Hematopoietic multipotent progenitor cell treated with erythropoietin and hydrocortisone succinate and interleukin-3 and kit ligand, for 6 days (in vitro differentiated cells): ENCODE data around the gene TMC7.
"Not testable (repeated sequence)": the region's sequence is repeated elsewhere in the genome, so short reads cannot be mapped to it uniquely, and the experiment has no call there.

Experiments
- DNase-seq: peaks from one replicate; pipeline ENCODE4 v3.0.0-alpha.2; 2015

The TMC7 gene

DNA sequence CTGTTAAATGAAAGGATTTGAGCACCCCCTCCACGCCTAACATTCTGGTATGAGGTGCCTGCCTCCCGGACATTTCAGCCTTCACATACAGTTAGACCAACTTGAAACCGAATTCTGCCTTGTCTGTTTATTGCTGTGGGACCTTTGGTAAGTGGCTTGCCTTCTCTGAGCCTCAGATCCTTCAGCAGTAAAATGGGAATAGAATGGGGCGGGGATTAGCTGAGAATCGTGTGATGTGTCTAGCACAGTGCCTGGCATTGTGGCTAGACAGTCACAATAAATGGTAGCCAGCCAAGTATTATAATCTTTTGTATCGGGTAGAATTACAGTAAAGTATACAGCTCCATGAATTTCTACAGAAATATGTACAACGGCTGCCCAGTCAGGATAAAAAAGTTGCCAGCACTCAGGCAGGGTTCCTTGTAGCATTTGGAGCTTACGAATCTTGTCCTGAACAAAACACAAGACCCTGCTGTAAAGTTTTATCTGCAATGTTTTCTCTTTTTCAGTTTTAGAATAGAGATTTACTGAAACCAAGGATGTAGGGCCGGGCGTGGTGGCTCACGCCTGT, 786 bp downstream of the TMC7 start:
- DNase-seq: no peak

DNA sequence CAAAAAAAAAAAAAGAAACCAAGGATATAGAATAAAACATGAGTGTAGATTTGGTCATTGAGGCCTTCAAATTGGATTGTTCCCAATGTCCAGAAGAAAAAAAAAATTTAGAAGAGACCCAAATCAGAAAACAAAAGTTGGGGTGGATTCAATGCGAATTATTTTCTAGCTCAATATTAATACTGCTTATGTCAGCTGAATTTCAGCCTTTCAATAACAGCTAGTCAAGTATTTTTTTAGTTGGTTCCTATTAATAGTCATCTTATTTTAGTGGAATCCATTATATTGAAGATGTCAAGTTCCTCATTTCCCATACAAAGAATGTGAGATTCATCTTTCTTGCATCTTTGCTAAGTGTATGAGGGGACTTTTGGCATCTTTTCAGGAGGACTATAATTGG, 1.5 kb downstream of the TMC7 start:
- DNase-seq: not testable (repeated sequence)

DNA sequence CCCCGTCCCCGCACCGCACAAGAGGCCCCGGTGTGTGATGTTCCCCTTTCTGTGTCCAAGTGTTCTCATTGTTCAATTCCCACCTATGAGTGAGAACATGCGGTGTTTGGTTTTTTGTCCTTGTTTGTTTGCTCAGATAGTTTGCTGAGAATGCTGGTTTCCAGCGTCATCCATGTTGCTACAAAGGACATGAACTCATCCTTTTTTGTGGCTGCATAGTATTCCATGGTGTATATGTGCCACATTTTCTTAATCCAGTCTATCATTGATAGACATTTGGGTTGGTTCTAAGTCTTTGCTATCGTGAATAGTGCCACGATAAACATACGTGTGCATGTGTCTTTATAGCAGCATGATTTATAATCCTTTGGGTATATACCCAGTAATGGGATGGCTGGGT, 8.0 kb downstream of the TMC7 start:
- not testable (repeated sequence) for DNase-seq

DNA sequence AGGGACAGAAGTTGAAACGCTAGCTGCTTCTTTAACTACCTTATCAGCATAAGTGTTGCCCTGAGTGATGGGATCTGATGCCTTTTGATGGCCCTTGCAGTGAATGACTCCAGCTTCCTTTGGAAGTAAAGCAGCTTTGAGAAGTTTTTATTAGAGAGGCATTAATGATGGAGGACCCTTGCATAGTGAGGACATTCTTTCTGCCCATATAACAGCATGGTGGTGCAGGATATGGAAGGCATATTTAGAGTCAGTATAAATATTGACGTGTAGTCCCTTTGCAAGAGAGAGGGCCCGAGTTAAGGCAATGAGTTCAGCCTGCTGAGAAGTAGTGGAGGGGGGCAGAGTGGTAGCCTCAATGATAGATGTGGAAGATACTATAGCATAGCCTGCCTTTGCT, 9.8 kb downstream of the TMC7 start:
- DNase-seq: not testable (repeated sequence)

DNA sequence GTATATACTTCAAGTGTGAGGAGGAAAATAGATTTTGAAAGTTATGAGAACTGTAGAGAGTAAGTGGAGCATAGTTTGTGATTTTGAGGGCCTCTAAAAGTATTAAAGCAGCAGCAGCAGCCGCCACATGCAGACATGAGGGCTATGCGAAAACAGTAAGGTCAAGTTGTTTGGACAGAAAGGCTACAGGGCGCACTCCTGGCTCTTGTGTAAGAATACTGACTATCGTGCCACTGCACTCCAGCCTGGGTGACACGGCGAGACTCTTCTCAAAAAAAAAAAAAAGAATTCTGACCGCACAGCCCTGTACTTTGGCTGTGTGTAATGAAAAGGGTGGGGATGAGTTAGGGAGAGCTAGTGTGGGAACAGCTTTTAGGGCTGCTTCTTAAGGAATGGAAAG, 10.4 kb downstream of the TMC7 start:
- not testable (repeated sequence) for DNase-seq

DNA sequence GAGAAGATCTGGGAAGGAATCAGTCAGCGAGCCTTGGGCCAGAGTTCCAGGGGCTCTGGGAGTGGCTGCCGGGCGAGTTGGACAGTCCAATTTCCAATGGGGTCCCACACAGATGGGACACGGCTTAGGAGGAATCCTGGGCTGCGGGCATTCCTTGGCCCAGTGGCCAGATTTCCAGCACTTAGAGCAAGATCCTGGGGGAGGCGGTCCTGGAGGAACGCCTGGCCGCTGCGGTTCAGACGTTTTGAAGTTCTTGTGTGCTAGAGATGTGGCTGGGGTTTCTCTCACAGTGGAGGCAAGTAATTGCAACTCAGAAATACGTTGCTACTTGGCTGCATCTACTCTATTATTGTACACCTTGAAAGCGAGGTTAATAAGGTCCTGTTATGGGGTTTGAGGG, 11.7 kb downstream of the TMC7 start:
- not testable (repeated sequence) for DNase-seq

DNA sequence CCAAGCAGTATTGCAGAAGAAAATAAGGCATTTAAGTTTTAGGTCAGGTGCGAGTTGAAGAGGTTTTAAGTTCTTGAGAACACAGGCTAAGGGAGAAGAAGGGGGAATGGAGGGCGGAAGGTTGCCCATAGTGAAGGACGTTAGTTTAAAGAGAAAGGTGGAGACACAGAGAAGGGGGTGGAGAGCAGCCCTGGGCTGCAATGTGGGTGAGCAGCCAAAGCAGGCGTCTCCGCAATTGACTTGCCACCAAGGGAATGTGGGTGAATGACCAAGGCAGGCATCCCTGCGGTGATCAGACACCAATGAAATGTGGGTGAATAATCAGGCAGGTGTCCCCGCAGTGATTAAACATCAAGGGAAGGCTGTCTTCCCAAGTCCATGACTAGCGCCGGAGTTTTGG, 12.8 kb downstream of the TMC7 start:
- DNase-seq: not testable (repeated sequence)

DNA sequence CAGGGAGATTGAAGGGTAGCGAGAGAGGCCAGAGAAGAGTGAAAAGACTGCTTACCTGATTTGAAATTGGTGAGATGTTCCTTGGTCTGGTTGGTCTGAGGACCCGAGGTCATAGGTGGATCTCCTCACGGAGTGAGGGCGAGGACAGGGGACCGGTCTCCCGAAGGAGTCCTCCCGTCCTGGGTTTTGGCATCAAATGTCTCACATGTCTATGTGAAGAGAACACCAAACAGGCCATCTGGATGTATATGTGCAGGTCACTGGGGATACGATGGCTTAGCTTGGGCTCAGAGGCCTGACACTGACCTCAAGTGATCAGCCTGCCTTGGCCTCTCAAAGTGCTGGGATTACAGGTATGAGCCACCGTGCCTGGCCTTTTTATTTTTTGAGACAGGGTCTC, 13.3 kb downstream of the TMC7 start:
- not testable (repeated sequence) for DNase-seq

DNA sequence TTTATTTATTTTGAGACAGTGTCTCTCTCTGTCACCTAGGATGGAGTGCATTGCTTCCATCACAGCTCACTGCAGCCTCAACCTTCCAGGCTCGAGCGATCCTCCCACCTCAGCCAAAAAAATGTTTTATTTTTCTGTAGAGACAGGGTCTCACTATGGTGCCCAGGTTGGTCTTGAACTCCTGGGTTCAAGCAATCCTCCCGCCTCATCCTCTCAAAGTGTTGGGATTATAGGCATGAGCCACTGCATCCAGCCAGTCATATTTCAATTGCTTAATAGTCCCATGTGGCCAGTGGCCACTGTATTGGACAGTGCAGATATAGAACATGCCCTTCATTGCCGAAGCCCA, 15.3 kb downstream of the TMC7 start:
- DNase-seq: no peak

DNA sequence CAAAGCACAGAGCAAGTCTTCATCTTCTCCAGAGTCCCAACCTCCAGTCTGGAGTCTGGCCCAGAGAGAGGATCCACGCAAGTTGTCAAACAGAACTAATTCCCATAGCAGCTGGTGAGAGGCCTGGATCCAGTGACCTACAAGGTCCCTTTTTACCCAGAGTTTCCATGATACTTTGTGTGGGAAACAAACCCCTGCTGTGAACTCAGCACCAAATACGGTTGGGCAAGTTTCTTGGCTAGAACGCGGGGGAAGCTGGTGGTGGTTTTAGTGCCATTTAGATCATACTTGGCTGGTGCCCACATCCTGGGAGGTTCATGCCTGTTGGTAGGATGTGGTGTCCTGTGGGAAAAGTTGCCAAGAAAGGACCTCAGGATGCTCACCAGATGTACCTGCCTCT, 18.1 kb downstream of the TMC7 start:
- no peak for DNase-seq

DNA sequence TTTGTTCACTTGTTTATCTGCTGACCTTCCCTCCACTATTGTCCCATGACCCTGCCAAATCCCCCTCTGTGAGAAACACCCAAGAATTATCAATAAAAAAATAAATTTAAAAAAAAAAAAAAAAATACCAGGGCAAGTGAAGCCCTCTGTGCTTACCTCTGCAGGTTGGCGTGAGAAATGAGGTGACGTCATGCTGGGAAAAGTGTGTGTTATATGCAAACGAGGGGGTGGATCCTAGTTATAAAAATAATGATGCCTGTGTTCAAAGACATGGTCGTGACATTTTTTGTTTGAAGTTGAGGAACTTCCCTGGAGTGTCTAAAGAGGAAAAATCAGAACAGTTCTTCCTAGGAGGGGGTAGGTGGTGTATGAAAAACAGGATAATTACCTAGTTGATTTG, 20.2 kb downstream of the TMC7 start:
- DNase-seq: no peak

DNA sequence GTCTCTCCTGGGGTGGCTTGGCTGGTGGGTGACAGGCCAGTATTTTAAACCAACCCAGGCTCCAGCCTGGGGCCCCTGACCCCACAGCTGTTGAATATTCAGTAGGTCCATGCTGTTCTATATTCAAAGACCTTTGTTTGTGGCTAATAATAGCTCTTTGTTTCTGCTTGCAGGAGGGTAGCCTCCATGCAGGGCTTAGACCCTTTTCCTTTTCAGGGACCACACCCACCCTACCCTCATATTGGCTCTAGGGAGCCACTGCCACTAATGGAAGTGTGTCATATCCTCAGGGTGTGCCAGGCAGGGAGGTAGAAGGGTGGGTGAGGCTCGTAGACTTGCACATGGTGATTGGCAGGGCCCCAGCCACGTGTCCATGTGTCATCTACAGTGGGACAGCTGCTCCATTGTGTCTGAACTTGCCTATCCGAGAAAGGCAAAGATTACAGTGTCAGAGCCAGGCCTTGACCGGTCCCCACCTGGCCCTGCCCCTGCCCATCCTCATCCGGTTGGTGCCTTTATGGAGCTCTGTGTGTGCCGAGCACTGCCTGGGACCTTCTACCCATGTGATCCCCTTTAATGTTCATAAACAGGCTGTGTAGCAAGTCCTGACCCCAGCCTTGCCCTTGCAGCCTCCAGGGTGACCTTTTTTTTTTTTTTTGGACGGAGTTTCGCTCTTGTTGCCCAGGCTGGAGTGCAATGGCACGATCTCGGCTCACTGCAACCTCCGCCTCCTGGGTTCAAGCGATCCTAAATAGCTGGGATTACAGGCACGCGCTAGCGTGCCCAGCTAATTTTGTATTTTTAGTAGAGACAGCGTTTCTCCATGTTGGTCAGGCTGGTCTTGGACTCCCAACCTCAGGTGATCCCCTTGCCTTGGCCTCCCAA, 22.1 kb downstream of the TMC7 start:
- DNase-seq: no peak

DNA sequence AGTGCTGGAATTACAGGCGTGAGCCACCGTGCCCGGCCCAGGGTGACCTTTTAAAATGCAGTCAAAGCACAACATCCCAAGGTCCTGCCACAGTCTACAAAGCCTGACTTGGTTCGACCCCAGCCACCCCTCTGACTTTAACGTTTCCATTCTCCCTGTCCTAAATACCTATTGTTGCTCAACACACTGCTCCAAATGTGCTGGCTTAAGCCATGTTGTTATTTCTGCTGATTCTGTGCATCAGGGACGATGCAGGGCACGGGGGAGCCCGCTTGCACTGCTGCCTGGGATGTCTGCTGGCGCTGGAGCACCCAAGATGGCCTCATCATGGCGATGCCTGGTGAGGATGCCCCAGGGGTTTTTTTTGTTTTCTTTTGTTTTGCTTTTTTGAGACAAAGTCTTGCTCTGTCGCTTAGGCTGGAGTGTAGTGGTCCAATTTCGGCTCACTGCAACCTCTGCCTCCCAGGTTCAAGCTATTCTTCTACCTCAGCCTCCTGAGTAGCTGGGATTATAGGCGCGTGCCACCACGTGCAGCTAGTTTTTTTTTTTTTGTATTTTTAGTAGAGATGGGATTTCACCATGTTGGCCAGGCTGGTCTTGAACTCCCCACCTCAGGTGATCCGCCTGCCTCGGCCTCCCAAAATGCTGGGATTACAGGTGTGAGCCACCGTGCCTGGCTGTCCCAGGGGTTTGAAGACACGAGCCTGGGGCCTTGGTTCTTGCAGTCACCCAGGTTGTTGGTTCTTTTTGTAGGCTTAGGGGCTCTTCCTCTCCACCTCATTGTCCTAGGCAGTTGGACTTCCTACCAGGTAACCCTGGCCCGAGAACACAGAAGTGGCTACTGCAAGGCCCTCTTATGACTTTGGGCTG, 22.9 kb downstream of the TMC7 start:
- DNase-seq: no peak

DNA sequence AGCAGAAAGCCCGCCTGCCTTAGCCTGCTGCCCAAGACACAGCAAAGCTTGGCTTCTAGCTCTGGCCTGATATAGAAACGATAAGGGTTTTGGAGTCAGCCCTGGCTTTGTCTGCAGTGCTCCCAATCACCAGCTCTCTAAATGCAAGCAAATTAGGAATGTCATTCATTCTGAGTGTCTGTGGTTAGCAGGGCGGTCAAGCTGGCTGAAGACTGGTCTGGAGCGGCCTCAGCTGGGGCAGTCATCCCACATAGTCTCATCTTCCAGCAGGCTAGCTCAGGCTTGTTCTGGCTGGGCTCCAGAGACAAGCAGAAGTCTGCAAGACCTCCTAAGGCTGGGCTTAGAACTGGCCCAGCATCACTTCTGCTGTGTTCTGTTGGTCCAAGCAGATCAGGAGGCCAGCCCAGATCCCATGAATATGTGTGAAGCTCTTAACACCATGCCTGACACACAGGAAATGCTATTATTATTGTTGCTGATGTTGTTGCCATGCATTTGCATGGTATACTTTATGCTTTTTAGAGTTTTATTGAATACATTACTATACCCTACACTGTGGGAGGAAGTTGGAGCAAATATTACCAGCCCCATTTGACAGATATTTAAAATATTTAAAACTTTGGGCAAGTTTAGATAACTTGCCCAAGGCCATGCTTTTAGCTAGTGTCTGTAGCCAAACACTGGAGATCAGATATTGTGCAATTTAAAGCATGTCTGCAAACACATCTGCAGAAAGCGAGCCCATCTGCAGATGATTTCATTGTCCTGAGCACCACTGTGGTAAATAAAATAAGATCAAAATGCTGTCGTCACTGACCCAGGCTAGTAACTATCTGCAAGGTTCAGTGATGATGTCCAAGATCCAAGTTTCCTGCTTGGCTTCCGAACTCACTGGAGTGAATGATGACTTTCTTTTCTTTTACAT, 24.8 kb downstream of the TMC7 start:
- DNase-seq: no peak

DNA sequence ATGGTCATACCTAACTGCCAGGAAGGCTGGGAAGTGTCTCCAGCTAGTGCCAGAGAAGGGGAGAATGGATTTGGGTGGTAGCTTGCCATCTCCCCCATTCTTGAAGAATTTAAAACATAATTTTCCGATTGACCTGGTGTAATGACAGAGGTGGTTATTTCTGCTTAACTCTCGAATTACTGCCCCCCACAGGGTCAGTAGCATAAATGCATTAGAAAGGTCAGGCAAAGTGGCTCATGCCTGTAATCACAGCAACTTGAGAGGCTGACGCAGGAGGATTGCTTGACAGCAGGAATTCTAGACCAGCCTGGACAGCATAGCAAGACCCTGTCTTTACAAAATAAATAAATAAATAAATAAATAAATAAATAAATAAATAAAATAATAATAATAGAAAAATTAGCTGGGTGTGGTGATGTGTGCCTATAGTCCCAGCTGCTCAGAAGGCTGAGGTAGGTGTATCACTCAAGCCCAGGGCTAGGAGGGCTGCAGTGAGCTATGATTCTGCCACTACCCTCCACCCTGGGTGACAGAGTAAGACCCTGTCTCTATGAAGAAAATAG, 27.5 kb downstream of the TMC7 start:
- DNase-seq: no peak

DNA sequence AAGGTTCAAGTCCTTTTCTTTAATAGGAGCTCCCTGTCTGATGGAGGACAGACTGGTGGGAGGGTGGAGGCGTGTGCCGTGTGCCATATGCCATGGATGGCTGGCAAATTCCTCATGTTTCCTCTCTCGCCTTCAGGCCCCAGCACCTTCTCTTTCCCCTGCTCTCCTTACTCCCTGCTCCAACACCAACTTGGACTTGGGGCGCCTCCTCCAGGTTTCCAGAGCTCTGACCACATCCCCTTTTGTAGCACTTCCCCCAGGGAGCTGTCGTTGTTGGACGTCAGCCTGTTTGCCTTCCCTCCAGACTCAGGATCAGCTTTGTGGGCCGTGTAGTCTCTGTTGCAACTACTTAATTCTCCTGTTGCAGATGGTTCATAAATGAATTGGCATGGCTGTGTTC, 30.7 kb downstream of the TMC7 start:
- DNase-seq: peak; percentile 12

DNA sequence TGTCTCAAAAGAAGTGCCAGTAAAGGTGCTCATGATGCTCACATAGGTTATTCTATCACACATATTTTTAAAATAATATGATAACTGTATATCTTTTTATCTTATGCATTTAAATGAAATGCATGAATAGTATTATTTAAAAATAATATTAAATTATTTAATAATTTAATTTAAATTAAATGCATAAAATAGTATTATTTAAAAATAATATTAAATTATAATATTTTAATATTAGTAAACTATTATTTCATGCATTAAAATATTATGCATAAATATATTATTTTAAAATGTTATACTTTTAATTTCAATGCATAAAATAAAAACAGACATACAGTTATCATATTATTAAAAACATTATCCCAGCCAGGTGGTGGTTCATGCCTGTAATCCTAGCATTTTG, 33.4 kb downstream of the TMC7 start:
- DNase-seq: no peak

DNA sequence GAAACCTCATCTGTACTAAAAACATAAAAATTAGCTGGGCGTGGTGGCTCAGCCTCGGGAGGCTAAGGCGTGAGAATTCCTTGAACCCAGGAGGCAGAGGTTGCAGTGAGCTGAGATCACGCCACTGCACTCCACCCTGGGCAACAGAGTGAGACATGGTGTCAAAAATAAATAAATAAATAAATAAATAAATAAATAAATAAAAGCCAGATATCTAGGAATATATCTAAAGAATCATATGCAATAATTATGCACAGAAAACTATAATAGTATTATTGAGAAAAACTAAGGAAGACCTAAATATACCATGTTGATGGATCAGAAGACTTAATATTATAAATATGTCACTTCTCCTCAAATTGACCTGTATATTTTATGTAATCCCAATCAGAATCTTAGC, 37.0 kb downstream of the TMC7 start:
- DNase-seq: no peak

DNA sequence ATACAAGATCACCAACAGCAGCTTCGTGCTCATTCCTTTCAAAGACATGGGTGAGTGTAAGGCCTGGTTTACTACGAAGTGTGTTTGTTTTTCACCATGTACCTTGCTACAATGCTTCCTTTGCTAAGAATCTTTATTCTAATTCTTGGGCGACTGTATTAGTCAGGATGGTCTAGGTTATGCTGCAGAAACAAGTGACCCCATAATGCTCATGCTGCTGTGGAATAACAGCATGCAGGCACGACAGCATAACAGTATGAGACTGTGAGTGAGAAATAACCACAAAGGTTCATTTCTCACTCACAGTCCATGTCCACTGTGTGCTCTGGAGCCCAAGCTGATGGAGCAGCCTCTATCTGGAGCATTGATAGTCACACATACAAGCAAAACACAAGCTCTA, 38.0 kb downstream of the TMC7 start:
- no peak for DNase-seq

DNA sequence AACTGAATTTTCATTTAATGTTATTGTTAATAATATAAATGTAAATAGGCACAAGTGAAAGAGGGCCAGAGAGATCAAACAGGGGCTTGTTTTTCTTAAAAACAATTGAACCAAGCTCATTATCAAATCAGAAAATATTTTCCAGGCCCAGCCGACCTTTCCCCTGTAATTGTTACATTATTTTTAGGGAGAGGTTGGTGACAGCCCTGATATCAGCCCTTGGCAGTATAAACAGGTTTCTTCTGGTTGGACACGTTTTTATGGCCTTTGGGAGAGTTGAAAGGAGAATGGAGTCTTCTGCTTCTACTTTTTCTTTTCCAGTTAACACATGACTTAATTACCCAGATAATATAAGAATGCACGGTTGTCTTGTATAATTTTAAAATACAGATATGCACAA, 43.7 kb downstream of the TMC7 start:
- no peak for DNase-seq

DNA sequence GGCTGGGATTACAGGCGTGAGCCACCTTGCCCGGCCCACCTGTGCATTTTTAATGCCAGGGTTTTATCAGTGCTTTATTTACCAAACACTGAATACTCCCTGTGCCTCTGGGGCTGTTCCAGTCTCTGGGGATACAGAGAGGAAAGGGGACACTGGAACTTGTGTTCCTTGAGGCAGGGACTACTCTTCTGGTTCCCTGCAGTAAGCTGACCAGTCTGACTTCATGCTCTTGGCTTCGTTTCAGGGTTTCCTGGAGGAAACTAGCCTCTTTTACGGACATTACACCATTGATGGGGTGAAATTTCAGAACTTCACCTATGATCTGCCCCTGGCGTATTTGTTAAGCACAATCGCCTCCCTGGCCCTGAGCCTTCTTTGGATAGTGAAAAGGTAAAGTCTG, 46.2 kb downstream of the TMC7 start:
- DNase-seq: no peak

DNA sequence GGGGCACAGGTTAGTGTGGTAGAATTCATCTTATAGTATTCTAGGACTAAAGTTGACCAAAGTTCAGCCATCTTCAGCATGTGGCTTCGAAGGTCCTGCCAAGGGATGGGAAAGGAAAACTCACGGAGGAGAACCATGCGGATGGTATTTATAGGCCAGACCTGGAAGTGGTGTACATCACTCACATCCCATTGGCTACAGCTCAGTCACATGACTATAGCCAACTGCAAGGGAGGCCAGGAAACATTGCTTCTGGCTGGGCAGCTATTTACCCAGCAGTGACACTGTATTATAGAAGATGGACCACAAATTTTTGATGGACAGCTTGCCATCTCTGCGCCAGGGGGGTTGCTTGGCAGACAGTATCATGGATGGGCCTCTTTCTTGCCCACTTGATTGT, 48.0 kb downstream of the TMC7 start:
- no peak for DNase-seq
